Measurements from ENCODE around the gene C6orf58.

GRCh38 chr6:127585123-127585522, 8.1 kb downstream of the C6orf58 start:
- no peak for TF ChIP-seq POLR2AphosphoS5 (IDR thresholded peaks at IDR 0.05; ENCODE audit: borderline replicate concordance, low read depth, low read length)
- no peak for TF ChIP-seq EZH2 (IDR thresholded peaks at IDR 0.05)
- TF ChIP-seq FOXP2 (optimal IDR thresholded peaks at IDR 0.05; ENCODE audit: control extremely low read depth, extremely low read length, insufficient read depth) = no peak

Data from SK-N-MC (cell line).